Gastroesophageal sphincter (tissue), 4 donors: Measurements from ENCODE around the gene DRP2. TPM values are rescaled to one million over a fixed set of nuclear protein-coding genes. Genes with fewer than 3 reads are reported as not detected.

ENCODE experiments used
- ATAC-seq: fragments of 150-250 bp; one replicate; pipeline ENCODE4 v1.9.1; 2016; ENCODE audit warnings: mild to moderate bottlenecking, moderate library complexity
- H3K27ac ChIP-seq, 4 donors: fragments of 200-600 bp; sonication (generic) in 3 of 4; 1 replicate in 3 of 4; 2 replicates in 1 of 4; pipeline ENCODE4 v1.5.1; 2016 to 2019
- H3K27me3 ChIP-seq: fragments of 200-600 bp; sonication (generic); one replicate; pipeline ENCODE4 v1.5.1; 2019
- H3K36me3 ChIP-seq, 2 donors: fragments of 200-600 bp; sonication (generic); one replicate each; pipeline ENCODE4 v1.5.1; 2019; ENCODE audit warnings: control low read depth in 1 of 2
- H3K4me1 ChIP-seq, 3 donors: fragments of 200-600 bp; sonication (generic); 1 replicate in 2 of 3; 2 replicates in 1 of 3; pipeline ENCODE4 v1.5.1; 2016 to 2019; ENCODE audit warnings: control low read depth in 2 of 3
- H3K4me3 ChIP-seq, 2 donors: fragments of 200-600 bp; sonication (generic); one replicate each; pipeline ENCODE4 v1.5.1; 2019; ENCODE audit warnings: mild to moderate bottlenecking in 1 of 2, moderate library complexity in 1 of 2
- H3K9me3 ChIP-seq, 3 donors: fragments of 200-600 bp; sonication (generic); one replicate each; pipeline ENCODE4 v1.5.1; 2017 to 2019; ENCODE audit warnings: control low read depth in 2 of 3
- EP300 ChIP-seq: sonication (generic); formaldehyde crosslinking; IDR thresholded peaks from one replicate; pipeline ENCODE4 v1.6.1; 2017; ENCODE audit warnings: antibody characterized with exemption, mild to moderate bottlenecking
- POLR2A ChIP-seq, 2 donors: fragments of 450-650 bp; IDR thresholded peaks; one replicate each; pipeline ENCODE4 v1.6.1; 2017; ENCODE audit warnings: antibody characterized with exemption in 2 of 2, mild to moderate bottlenecking in 2 of 2, moderate library complexity in 1 of 2
- POLR2AphosphoS5 ChIP-seq: sonication (generic); formaldehyde crosslinking; IDR thresholded peaks from one replicate; pipeline ENCODE4 v1.6.1; 2017; ENCODE audit warnings: antibody characterized with exemption
- WGBS, 2 donors: methylation state at CpG; one replicate each; pipeline ENCODE4 v1.1.5; 2018; ENCODE audit warnings: low coverage in 1 of 2; 5-methylcytosine and 5-hydroxymethylcytosine counted together
- total RNA-seq, 4 donors: library from RNA; depleted of rRNA; stranded (reverse); fragments of >200 nt; gene quantifications; one replicate each; pipeline ENCODE4 v1.1.0, GENCODE V29; 2016
- TF ChIP-seq, protein P1 (sequence below), 4 experiments: fragments of 200-600 bp in 2 of 4; fragments of 450-650 bp in 2 of 4; sonication (generic) in 1 of 4; IDR thresholded peaks; one replicate each; pipeline ENCODE4 v1.5.1; 2017 to 2019; ENCODE audit warnings: antibody characterized with exemption in 4 of 4, mild to moderate bottlenecking in 2 of 4, moderate library complexity in 2 of 4

DRP2 gene
- total RNA-seq, 4 donors from 2014 or later, result 0.20 to 0.54 (median 0.31) TPM

GRCh38 chrX:101208152-101208905 lies 11.3 kb upstream of the DRP2 start:
- H3K27ac ChIP-seq, result no peak overlapping the region
- H3K36me3 ChIP-seq, result no peaks in the 10 kb centered on the region
- no peak for ATAC-seq
- no peaks in the 10 kb centered on the region for H3K27me3 ChIP-seq
- no peak for TF ChIP-seq EP300
- H3K4me3 ChIP-seq, result no peak overlapping the region
- no peaks in the 10 kb centered on the region for H3K9me3 ChIP-seq
- 33 to 48% methylated on average over 3 of the region's 4 CpGs for WGBS, 2 donors
- no peaks in the 10 kb centered on the region for H3K4me1 ChIP-seq

- Histone ChIP-seq H3K4me1 (no peaks in the 10 kb centered on the region), H3K27me3 (no peaks in the 10 kb centered on the region), H3K27ac (no peak overlapping the region), H3K4me3 (no peak overlapping the region), H3K9me3 (no peaks in the 10 kb centered on the region), H3K36me3 (no peaks in the 10 kb centered on the region)
- no peak for TF ChIP-seq POLR2A (IDR thresholded peaks at IDR 0.05)
- TF ChIP-seq, protein P1, sequence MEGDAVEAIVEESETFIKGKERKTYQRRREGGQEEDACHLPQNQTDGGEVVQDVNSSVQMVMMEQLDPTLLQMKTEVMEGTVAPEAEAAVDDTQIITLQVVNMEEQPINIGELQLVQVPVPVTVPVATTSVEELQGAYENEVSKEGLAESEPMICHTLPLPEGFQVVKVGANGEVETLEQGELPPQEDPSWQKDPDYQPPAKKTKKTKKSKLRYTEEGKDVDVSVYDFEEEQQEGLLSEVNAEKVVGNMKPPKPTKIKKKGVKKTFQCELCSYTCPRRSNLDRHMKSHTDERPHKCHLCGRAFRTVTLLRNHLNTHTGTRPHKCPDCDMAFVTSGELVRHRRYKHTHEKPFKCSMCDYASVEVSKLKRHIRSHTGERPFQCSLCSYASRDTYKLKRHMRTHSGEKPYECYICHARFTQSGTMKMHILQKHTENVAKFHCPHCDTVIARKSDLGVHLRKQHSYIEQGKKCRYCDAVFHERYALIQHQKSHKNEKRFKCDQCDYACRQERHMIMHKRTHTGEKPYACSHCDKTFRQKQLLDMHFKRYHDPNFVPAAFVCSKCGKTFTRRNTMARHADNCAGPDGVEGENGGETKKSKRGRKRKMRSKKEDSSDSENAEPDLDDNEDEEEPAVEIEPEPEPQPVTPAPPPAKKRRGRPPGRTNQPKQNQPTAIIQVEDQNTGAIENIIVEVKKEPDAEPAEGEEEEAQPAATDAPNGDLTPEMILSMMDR (IDR thresholded peaks at IDR 0.05), result no peak
- no peak for TF ChIP-seq EP300
- TF ChIP-seq POLR2AphosphoS5, result no peak
- WGBS, 2 donors, result 71% methylated on average over 1 of the region's 1 CpG; no CpG with 5 or more reads in 1 of the 2 donors
- no peak for ATAC-seq
These were observed 9.0 kb upstream of the DRP2 start for GRCh38 chrX:101210630-101211029.

DNA sequence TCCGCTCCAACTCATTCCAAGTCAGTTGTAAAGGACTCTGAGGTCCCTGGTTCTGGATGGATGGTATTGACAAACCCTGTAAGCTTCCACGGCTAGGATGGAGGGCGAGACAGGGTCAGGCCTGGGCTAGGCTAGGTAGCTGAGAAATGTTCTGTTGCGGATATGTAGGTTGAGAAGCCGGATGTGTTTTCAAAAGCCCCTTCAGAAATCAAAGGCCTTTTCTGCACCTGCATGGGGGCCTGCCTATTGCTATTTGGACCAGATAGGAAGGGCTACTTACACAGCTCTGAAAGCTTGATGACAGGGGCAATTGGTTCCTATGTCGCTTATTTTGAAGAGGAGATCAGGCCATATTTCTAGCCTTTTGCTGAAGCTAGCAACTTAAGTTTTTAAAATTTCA lies 1.9 kb upstream of the DRP2 start:
- no peaks in the 10 kb centered on the region for H3K27me3 ChIP-seq
- H3K36me3 ChIP-seq, result no peaks in the 10 kb centered on the region
- H3K9me3 ChIP-seq, result no peaks in the 10 kb centered on the region
- TF ChIP-seq POLR2A (IDR thresholded peaks at IDR 0.05), result no peak
- TF ChIP-seq EP300, result no peak
- TF ChIP-seq POLR2AphosphoS5, result no peak
- TF ChIP-seq, protein P1 (IDR thresholded peaks at IDR 0.05), result no peak
- H3K4me1 ChIP-seq, result no peaks in the 10 kb centered on the region
- H3K27ac ChIP-seq, result no peak overlapping the region
- ATAC-seq, result no peak
- 100% methylated on average over 1 of the region's 6 CpGs; no CpG with 5 or more reads in 1 of the 2 donors for WGBS, 2 donors
- H3K4me3 ChIP-seq, result no peak overlapping the region

GRCh38 chrX:101219864-101220346 lies 319 bp downstream of the DRP2 start:
- 60 to 63% methylated on average over 2 to 6 of the region's 12 CpGs for WGBS, 2 donors
- no peak for TF ChIP-seq POLR2AphosphoS5
- TF ChIP-seq, protein P1 (IDR thresholded peaks at IDR 0.05), result no peak
- TF ChIP-seq POLR2A (IDR thresholded peaks at IDR 0.05), result no peak
- TF ChIP-seq EP300, result no peak
- Histone ChIP-seq H3K9me3 (no peaks in the 10 kb centered on the region), H3K4me3 (no peak overlapping the region), H3K4me1 (no peaks in the 10 kb centered on the region), H3K27me3 (no peaks in the 10 kb centered on the region), H3K27ac (no peak overlapping the region), H3K36me3 (no peaks in the 10 kb centered on the region)
- ATAC-seq, result no peak

DNA sequence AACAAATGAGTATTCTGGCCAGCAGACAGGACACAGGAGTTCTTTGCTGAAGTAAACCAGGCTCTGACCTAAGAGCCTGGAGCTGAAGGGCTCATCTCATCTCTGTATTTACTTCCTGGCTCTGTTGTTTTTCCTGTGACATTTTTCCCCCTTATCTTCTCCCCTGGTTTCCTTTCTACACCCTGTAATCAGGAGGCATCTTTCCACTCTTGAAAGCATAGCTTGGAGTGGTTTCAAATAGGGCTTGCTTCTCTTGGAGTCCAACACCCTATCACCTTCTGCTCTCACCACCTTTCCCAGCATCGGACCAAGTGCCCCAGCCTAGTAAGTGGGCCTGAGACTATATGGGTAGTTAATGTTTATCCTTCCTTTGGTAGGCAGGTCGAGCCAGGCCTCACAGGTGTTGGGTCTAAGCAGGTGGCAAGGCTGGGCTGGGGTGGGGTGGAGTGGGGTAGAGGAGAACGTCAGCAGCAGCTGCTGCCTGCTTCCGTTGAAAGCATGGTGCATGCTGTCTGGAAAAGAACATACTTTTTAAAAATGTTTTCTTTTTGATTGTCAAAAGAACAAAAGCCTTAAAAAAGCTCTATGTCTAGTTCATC lies 1.2 kb downstream of the DRP2 start:
- TF ChIP-seq POLR2A (IDR thresholded peaks at IDR 0.05) (no peak), EP300 (no peak), POLR2AphosphoS5 (no peak)
- TF ChIP-seq, protein P1 (IDR thresholded peaks at IDR 0.05), result no peak
- Histone ChIP-seq H3K36me3 (no peaks in the 10 kb centered on the region), H3K4me1 (no peaks in the 10 kb centered on the region), H3K27me3 (no peaks in the 10 kb centered on the region), H3K27ac (no peak overlapping the region), H3K4me3 (no peak overlapping the region), H3K9me3 (no peaks in the 10 kb centered on the region)
- WGBS, 2 donors, result 59 to 60% methylated on average over 1 to 3 of the region's 4 CpGs
- ATAC-seq, result no peak
